T-helper 1 cell treated with Interleukin-12 subunit alpha and Interleukin-12 subunit beta and Interleukin-4 antibody, amounts not matched to agents 30 ng/mL and 1 ng/mL, for 36 hours (primary cell): ENCODE measurements around the gene PLEKHM2. TPM values are rescaled to one million over a fixed set of nuclear protein-coding genes. Genes with fewer than 3 reads are reported as not detected.

Experiments used
- intact Hi-C: fragments of 100-400 bp; cut with micrococcal nuclease; formaldehyde crosslinking; loops from one replicate; pipeline ENCODE4 v1.15.1; 2024
- total RNA-seq: library from RNA; stranded (reverse); gene quantifications from 2 replicates; pipeline ENCODE4 v1.2.3, GENCODE V29; 2022

PLEKHM2 gene
- total RNA-seq, 1 donor from 2014 or later = 72.1 TPM

DNA sequence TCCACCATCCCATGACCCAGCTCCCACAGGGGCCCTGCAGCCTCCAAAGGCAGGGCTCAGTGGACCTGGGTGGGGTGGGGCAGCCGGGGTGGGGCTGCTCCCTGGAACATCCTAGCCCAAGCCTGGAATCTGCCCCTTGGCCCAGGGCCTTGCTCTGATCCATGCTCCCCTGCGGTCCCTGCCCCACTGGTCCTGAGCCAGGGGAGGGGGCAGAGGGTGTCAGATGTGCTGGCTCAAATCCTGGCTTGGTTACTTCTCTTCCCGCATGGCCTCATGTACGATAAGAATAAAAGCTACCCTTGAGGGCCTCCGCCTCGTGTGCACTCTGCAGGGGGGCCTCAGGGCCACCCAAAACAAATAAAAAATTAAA, 52.8 kb downstream of the PLEKHM2 start:
- intact Hi-C loops = no loop called here

DNA sequence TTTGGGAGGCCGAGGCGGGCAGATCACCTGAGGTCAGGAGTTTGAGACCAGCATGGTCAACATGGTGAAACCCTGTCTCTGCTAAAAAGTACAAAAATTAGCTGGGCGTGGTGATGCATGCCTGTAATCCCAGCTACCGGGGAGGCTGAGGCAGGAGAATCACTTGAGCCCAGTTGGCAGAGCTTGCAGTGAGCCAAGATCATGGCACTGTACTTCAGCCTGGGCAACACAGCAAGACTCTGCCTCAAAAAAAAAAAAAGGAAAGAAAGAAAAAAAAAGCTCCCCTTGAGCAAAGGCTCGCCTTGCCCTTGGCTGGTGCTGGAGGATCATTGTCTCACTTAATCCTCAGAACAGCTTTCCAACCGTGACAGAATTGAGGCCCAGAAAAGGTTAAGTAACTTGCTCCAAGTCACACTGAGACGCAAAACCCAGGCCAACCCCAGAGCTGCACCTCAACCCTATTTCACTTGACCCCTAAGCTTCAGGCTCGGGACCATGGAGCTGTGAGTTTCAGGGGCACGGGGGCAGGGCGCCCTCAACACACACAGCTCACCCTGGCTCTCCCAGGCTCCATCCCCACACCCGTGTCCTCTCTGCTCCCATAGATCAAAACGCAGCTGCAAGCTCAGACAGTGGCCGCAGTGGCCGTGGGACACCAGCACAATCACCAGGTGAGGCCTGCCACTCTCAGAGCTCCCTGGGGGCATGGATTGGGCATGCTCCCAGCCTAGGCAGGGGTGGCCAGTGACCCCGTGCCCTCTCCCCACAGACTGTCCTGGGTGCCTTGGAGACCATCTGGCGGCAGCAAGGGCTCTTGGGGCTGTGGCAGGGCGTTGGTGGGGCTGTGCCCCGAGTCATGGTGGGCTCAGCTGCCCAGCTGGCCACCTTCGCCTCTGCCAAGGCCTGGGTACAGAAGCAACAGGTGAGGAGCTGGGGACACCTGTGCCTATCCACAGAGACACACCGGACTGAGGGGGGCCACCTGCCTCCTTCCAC, 53.5 kb downstream of the PLEKHM2 start:
- intact Hi-C loops = no loop called here

DNA sequence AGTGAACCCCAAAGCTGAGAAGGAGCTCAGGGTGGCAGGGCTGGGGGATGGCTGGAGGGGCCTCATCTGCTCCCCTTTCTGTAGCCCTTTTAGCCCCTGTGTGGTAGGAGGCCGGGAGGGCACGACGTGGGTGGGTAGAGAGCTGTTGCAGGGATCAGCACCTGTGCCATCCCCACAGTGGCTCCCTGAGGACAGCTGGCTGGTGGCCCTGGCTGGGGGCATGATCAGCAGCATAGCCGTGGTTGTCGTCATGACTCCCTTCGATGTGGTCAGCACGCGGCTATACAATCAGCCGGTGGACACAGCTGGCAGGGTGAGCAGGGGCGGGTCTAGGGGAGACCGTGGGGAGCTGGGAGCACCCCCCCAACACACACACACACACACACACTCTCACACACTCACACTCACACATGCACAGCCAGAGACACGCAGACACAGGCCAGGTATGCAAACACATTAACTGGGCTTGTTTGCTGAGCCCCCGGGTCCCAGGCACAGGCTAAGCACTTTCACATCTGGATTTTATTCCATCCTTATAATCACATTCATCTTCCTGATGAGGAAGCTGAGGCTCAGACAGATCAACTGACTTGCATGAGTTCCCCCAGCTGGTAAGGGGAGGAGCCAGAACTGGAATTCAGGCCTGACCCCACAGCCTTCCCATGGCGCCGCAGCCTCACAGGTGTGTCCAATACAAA, 54.4 kb downstream of the PLEKHM2 start:
- intact Hi-C loops = no loop called here

DNA sequence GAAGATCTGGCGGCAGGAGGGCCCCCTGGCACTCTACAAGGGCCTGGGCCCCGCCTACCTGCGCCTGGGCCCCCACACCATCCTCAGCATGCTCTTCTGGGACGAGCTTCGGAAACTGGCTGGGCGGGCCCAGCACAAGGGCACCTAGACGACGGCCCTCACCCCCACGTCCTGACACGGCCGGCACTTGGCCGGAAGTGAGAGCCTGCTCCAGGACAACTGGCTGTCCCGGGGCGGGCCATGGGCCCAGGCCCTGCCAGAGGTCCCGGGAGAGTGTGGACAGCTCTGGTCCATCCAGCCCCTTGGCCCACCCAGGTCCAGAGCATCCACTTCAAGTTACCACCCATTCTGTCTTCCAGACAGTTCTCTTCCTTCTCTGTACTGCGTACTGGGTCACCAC, 55.1 kb downstream of the PLEKHM2 start:
- intact Hi-C loops = no loop called here

DNA sequence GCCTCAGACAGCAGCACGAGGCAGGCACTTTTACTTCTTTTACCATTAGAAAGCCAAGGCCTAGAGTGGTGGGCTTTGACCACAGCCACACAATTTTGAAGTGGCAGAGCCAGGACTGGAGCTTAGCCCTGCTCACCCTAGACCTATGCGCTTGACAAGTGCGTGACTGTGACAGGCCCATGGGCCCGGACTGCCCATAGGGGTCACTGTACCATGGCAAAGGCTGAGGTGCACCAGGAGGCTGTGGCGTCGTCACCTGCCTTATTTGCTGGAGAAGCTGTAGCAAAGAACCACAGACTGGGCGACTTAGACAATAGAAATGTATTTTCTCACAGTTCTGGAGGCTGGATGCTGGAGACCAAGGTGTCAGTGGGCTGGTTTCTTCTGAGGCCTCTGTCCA, 55.6 kb downstream of the PLEKHM2 start:
- intact Hi-C loops = no loop called here

DNA sequence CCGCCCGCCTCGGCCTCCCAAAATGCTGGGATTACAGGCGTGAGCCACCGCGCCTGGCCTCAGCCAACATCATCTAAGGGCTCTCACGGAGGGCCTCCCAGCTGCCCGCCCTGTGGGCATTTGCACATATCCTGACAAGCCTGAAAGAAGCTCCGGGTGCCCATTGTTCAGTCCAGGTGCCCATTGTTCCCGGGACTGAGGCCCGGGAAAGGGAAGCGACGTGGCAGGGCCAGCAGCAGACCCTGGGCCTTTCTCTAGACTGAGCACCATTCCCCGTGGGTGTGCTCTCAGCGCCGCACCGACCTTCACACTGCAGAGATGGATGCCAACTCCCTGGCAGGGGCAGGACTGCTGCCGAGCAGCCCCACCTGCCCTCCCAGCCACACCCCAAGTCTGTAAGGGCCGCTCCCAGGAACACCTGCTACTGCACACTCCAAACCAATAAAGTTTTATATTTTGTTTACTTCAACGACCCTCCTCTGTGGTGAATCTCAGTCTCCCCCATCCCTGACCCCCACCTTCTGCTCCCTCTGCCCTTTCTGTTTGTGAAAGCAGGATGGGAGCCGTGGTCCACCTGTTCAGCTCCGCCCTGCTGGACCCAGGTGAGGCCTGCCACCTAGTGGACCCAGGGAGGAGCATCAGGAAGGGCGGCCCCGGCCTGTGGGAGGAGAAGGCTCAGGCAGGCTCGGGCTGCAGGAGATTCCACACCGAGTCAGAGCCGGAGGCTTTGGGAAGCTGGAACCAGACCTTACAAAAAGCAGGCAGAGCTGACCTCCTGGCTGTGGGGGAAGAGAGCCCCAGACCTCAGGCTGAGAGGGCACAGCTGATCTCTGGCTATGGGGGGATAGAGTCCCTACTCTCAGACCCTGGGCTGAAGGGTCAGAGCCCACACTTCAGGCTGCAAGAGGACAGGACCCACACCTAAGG, 57.1 kb downstream of the PLEKHM2 start:
- intact Hi-C loops = loop anchor here (1.0 kb wide), 1 partner anchor 146 kb away; no protein-coding TSS in a partner anchor

DNA sequence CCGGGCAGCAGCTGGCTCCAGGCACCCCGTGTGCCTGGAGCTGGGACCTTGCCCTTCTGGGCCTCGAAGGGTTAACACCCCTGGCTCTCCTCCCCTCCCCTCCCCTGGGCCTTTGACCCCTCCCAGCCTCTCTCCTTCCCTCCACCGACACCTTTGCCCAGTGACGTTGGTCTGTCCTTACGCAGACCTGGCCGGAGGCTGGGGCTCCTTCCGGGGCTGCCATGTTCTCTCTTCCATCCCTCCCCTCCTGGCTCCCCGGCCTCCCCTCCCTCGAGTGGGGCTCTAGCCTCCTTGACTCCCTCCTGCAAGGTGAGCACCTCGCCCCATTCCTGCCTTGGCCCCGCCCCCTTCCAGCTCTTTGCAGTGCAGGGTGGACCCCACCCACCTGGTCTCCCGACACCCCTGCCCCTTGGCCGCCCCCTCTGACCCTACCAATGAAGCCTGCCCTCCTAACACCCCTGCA, 58.2 kb downstream of the PLEKHM2 start, which contains the start of gene TMEM82:
TSS of gene TMEM82 (plus strand) at position 161 of the 463 bp plus-strand sequence. CDS start at position 222, 61 bp downstream.
- intact Hi-C loops = no loop called here

DNA sequence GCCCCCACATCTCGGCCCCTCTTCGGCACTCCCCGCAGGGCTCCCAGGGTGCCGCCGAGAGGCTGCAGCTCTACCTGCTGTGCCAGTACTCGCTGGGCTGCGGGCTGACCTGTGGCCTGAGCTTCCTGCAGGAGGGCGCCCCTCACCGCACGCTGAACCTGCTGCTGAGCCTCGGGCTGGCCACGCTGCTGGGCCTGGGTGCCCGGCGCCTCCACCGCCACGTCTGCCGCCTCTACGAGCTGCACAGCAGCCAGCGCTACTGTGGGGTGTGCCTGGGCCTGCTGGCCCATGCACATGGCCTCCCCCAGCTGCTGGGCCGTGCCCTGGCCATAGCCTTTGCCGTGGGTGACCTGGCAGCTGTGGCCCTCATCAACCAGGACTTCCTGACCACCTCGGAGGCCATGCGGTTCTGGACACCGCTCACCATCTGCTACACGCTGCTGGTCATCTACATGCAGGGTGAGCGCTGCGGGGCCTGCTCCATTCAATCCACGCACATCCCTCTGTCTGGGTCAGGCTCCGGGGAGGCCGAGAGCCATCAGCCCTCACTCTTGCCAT, 60.1 kb downstream of the PLEKHM2 start:
- intact Hi-C loops = no loop called here

DNA sequence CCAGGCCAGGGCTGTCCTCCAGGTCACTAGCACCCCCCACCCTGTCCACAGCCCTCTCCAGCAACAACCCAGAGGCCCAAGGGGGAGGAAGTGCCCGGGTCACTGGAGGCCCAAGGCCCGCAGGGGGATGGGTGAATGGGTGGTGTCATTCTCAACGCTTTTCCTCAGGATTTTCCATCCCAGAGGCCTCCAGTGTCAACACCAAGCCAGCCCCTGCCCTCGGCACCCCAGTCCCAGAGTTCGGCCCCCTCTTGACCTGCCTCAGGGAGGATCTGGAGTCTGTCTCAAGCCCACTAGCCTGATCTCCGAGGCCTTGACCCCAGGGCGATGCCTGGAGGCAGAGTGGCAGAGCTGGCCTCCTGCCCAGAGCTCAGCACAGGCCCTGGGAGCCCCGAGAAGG, 63.3 kb downstream of the PLEKHM2 start:
- intact Hi-C loops = no loop called here

DNA sequence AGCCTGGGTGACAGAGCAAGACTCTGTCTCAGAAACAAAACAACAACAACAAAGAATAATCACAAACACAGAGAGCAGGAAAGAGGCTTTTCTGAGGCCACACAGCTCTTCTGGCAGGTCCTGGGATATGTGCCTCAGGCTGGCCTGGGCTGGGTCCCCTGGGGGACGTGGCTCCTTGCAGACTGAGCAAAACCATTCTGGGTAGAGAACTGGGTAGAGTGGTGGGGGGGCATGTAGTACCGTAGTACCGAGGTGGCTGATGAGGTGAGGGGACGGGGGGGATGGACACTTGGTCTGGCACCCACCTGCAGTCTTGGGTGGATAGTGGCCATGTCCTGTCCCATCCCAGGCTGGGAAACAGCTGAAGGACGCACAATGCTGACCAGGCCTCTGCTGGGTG, 64.1 kb downstream of the PLEKHM2 start:
- intact Hi-C loops = no loop called here

DNA sequence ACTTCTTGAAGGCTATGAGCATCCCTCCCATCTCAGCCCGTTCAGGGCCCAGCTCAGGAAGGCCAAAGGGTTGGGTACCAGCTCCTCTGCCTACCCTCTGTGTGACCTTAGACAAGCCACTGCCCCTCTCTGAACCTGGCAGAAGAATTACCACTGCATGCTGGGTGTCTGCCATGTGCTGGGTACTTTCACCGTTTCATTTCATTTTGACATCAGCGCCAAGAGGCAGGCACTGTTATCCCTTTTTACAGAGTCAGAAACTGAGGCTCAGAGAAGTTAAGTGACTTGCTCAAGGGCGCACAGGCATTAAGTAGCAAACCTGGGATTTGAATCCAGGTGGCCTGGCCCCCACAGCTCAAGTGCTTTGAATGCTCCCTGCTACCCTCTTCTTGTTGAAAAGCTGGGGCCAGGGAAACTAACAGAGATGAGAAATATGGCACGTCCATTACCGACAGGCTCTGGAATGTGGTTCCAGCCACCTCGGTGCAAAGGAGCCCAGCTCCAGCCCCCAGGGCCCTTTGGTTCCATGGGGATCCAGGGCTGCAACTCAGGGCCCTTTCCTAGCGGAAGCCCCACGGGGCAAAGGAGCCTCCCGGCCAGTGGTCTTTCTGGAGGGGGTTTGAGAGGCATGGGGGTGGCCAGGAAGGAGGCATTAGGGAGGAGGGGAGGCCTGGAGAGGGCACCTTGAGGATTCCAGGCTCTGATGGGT, 64.7 kb downstream of the PLEKHM2 start:
- intact Hi-C loops = no loop called here

DNA sequence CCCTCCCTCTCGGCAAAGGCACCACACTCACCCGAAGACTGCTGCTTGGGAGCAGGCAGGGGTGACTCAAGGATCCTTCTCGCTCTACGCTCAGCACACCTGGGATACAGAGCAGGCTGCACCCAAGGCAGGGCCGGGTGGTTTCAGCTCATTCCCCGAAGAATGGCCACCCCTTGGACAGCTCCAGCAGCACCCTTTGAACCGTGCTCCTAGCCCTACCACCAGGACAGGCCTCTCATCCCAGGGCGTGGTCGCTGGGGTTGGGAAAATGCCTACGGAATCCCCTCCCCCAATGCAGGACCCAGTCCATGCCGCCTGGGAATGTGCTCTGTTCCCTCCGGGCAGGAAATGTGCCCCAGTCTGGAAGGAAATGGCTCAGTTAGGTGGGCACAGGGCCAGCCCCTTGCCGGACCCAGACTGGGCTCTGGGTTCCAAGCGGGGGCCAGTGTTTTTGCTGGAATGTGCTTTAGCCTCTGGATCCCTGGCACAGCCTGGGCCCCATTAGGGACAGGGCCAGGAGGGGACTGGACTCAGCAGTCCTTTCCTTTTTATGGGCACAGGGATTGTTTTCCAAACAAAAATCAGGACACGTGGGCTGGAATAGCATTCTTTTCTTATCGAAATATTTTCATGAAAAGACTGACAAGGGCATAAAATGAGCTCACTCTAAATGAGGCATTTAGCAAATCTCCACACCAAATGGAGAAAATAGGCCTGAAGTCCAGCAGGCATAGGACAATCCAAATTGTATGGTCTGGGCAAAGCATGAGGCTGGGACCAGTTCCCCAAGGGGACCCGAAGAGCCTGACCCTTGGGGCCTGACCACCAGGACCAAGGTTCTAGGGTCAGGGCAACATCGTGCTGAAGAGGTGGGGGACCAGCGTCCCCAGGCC, 65.5 kb downstream of the PLEKHM2 start:
- intact Hi-C loops = no loop called here

DNA sequence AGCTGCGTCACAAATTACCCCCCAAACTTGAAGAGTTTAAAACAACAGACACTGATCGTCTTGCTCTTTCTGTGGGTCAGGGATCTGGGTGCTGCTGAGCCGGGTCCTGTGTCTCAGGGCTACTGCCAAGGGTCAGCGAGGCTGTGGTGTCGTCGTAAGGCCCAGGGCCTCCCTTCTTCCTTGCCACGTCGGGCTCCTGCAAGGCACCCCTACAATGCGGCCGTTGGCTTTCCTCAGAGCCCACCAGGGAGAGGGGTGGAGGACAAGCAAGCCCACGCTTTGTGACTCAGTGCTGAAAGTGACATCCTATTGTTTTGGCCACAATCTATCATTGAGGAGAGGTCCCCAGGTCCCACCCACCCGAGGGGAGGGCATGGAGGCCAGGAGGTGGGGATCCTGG, 66.8 kb downstream of the PLEKHM2 start:
- intact Hi-C loops = no loop called here

DNA sequence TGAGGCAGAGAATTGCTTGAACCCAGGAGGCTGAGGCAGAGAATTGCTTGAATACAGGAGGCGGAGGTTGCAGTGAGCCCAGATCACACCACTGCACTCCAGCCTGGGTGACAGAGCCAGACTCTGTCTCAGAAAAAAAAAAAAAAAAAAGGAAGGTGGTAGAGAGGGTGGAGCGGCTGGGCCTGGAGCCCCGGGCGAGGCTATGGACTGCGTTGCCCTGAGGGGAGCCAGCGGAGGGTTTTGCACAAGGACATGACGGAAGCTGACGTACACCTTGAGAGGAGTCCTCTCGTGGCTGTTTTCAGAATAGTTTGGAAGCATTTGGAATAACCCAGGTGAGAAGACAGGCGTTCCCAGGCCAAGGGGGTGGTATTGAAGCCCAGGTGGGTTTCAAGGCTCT, 67.6 kb downstream of the PLEKHM2 start:
- intact Hi-C loops = no loop called here

DNA sequence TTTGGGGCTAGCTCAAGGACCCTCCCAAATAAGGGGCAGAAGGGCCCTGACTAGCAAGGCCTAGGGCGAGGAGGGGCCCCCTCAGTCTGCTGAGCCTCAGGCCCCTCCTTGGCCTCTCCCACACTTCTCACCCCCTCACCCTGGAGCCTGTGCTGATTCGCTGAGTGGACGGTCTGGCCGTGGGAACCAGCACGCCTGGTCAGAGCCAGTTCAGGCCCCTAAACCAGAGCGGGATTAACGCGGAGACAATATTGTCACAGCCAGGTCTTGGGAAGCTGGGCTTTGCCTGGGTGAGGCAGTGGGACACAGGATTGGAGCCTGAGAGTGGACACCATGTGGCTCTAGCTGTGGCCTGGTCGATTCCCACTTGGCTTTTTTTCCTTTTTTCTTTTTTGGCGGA, 69.7 kb downstream of the PLEKHM2 start:
- intact Hi-C loops = no loop called here

DNA sequence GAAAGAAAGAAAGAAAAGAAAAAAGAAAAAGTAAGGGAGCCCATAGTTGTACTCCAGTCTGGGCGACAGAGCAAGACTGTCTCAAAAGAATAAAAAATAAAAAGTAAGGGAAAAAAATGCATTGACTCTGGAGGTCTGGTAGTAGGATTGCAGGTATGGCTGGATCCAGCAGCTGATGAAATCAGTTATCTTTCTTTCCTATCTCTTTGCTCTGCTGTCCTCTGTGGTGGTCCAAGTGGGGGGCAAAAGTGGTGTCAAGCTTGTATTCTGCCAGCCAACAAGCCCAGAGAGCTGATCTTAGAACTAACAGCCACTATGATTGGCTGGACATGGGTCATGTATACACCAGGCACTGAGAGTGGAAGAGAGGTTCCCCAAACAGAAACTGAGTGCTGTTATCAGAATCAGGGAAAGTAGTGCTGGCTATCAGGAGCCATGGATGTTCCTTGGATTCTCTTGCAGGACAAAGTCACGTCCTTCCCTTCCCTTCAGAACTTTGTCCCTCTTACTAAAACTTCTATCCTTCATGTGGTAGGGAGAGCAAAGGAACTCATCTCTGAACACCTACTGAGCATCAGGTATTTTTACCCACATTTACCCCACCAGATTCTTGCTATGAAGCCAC, 71.0 kb downstream of the PLEKHM2 start:
- intact Hi-C loops = no loop called here

DNA sequence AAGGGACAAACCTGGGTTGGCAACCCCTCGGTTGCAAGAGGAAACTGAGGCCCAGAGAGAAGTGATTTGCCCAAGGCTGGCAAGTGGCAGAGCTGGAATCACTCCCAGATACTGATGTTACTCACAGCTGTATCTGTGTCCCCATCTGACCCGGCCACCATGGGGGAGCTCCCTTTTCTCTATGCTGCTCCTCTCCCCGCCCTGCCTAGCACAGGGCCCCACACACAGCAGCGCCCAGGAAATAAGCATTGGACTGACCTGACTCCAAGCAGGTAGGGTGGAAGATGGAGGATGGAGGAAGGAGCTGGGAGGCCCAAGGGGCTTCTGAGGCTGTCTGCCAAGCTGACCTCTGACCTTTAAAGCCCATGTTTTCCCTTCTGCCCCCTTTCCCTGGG, 71.5 kb downstream of the PLEKHM2 start:
- intact Hi-C loops = no loop called here

DNA sequence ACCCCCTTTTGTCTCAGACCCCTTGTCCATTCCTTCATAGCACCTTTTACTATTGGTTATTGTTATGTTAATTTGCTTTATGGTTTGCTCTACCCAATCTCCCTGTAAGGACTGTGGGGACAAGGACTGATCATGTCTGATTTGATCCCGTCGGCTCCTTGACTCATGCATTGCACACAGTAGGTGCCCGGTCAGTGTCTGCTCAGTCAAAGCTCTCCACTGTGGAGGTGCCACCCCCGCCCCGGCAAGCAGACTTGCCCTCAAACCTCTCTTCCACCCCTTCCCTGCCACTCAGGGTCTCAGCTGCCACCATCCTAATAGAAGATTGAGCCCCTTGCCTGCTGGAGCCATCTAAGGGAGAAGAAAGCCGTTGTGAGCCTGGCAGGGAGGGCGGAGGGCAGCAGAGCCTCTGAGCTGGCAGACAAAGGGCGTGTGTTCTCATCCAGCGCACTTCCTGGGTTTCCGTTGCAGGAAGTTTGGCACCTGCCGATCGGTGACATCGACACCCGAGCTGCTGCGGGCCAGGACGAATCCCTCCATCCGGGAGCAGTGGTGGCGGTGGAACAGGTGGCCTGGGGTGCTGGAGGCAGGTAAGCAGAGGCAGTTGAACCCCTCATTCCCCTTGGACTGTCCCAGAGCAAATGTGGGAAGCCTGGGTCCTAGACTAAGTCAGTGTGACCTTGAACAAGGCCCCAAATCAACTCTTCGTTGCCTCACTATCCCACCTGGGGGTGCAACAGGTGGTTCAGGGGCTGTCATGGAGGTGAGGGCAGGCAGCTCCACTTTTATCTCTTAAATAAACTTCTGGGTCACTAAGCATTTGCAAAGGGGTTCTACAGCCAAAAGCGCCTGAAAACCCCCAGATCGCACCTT, 72.3 kb downstream of the PLEKHM2 start:
- intact Hi-C loops = no loop called here
